Progenitor cell of endocrine pancreas (in vitro differentiated cells): ENCODE data around the gene PARP4. TPM values are rescaled to one million over a fixed set of nuclear protein-coding genes. Genes with fewer than 3 reads are reported as not detected.

Source experiments
- DNase-seq: peaks from one replicate; pipeline ENCODE4 v3.0.0; 2021; ENCODE audit warnings: low spot score; ENCODE audit not compliant: unreplicated experiment
- H3K27ac Mint-ChIP-seq: 2 replicates; pipeline ENCODE4 v1.8.0; 2021; ENCODE audit warnings: mild to moderate bottlenecking, moderate library complexity, mixed read lengths
- H3K27me3 Mint-ChIP-seq: 2 replicates; pipeline ENCODE4 v1.8.0; 2021; ENCODE audit warnings: mixed read lengths
- H3K36me3 Mint-ChIP-seq: 2 replicates; pipeline ENCODE4 v1.8.0; 2022; ENCODE audit warnings: mixed read lengths; ENCODE audit not compliant: insufficient read depth
- H3K4me1 Mint-ChIP-seq: 2 replicates; pipeline ENCODE4 v1.8.0; 2021; ENCODE audit warnings: low read depth, mixed read lengths
- H3K4me3 Mint-ChIP-seq: 2 replicates; pipeline ENCODE4 v1.8.0; 2021; ENCODE audit warnings: low read depth, mild to moderate bottlenecking, moderate library complexity, mixed read lengths
- H3K9me3 Mint-ChIP-seq: 2 replicates; pipeline ENCODE4 v1.8.0; 2021; ENCODE audit warnings: low read depth, mixed read lengths
- total RNA-seq: library from RNA; stranded (reverse); gene quantifications from 2 replicates; pipeline ENCODE4 v1.2.1, GENCODE V29; 2021
- TF ChIP-seq, protein P1 (sequence below): fragments of 200-600 bp; sonication (generic); IDR thresholded peaks from one replicate; pipeline ENCODE4 v1.5.0; 2021; ENCODE audit warnings: antibody characterized with exemption, mild to moderate bottlenecking; ENCODE audit not compliant: unreplicated experiment

The PARP4 gene
- total RNA-seq, 1 donor from 2014 or later, result 47.3 TPM

DNA sequence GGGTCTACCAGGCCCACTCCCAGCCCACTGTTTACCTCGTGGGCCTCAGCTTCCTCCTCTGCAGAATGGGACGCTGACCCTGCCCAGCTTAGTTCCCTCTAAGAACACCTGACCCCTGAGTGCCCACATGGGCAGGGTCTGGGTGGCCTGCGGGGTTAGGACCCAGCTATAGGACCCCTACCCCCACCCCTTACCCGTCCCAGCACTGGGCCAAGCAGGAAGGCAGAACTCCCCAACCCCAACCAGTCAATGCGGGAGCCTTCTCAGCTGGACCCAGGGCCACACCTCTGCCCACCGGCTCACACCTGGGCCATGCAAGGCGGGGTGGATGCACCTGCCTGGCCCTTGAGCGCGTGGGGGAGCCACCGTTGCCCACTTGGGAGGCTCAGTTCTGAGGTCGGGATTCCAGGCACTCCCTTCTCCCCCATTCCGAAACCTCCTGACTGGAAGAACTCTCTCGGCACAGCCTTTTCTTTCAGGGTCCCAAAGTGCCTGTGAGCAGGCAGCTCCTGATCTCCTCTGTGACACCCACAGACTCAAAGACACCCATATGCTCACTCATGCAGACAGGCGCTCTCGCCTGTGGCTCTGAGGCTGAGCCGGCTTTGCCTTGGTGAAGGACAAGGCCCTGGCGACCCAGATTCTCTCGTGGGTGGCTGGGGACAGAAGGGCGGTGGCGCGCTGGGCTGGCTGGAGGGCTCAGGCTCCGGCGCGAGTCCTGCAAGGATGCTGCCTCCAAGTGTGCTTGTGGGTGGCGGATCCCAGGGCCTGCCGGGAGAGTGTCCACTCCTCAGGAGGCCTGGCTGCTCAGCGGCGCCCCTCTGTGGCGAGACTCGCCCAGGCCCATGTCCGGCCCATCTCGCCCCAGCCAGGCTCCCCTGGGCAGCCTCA, 27.9 kb upstream of the PARP4 start:
- TF ChIP-seq, protein P1, sequence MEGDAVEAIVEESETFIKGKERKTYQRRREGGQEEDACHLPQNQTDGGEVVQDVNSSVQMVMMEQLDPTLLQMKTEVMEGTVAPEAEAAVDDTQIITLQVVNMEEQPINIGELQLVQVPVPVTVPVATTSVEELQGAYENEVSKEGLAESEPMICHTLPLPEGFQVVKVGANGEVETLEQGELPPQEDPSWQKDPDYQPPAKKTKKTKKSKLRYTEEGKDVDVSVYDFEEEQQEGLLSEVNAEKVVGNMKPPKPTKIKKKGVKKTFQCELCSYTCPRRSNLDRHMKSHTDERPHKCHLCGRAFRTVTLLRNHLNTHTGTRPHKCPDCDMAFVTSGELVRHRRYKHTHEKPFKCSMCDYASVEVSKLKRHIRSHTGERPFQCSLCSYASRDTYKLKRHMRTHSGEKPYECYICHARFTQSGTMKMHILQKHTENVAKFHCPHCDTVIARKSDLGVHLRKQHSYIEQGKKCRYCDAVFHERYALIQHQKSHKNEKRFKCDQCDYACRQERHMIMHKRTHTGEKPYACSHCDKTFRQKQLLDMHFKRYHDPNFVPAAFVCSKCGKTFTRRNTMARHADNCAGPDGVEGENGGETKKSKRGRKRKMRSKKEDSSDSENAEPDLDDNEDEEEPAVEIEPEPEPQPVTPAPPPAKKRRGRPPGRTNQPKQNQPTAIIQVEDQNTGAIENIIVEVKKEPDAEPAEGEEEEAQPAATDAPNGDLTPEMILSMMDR, result peak; percentile 38
- peaks cover 3% of the 10 kb centered on the region for H3K9me3 Mint-ChIP-seq
- no peaks in the 10 kb centered on the region for H3K36me3 Mint-ChIP-seq
- H3K4me1 Mint-ChIP-seq, result peaks cover 2% of the 10 kb centered on the region
- H3K27me3 Mint-ChIP-seq, result peaks cover 61% of the 10 kb centered on the region
- no peak overlapping the region for H3K4me3 Mint-ChIP-seq
- H3K27ac Mint-ChIP-seq, result no peak overlapping the region
- no peak for DNase-seq

DNA sequence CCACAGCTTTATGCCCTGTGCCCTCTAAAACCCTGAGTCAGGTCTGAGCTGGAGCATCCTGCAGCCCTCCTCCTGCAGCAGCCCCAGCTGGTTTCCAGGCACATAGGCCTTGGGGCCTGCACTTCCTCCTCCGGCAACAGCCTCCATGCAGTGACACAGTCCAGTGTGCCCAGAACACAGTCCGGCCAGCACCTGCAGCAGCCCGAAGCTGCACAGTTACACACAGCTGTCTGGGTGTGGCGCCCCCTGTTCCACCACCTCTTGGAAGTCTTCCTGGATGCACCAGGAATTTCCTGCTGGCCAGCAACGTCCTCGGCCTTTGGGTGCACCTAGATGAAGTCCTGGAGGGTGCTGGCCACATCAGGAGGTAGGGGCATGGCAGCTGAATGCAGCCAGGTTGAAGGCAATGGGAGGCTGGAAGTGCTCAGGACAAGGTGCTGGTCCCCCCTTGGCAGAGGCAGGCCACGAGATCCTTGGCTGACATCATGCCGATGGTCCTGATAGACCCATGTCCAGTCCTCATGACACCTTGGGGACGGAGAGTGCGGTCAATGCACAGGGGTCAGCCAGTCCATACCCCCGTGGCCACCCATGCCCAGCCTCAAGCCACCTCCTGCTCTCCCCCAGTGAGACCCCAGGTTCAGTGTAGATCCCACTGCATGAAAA, 27.1 kb upstream of the PARP4 start:
- Mint-ChIP-seq H3K36me3 (no peaks in the 10 kb centered on the region), H3K27ac (no peak overlapping the region), H3K4me3 (no peak overlapping the region), H3K9me3 (peaks cover 3% of the 10 kb centered on the region), H3K4me1 (peaks cover 2% of the 10 kb centered on the region), H3K27me3 (peaks cover 61% of the 10 kb centered on the region)
- DNase-seq, result no peak
- TF ChIP-seq, protein P1, result no peak

DNA sequence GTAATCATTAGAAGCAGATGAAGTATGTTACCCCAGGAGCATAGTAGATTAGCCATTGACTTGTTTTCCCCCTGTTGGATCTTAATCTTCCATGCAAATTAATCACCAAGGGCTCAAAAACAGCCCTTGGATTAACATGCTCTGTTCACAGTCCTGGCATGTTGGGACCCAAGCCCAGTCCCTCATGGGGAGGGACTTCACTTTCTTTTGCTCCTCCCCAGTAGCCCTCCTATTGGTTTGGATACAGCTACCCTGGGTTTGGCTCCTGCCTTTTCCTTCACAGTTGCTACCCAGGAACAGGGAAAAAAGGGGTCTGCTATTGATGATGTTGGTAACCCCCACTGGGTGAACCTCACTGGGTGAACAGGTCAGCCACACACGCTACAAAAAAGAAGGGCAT, 16.9 kb upstream of the PARP4 start:
- Mint-ChIP-seq H3K36me3 (no peaks in the 10 kb centered on the region), H3K27me3 (no peaks in the 10 kb centered on the region), H3K4me3 (no peak overlapping the region), H3K27ac (no peak overlapping the region), H3K4me1 (no peaks in the 10 kb centered on the region), H3K9me3 (no peaks in the 10 kb centered on the region)
- TF ChIP-seq, protein P1, result no peak
- DNase-seq, result no peak

DNA sequence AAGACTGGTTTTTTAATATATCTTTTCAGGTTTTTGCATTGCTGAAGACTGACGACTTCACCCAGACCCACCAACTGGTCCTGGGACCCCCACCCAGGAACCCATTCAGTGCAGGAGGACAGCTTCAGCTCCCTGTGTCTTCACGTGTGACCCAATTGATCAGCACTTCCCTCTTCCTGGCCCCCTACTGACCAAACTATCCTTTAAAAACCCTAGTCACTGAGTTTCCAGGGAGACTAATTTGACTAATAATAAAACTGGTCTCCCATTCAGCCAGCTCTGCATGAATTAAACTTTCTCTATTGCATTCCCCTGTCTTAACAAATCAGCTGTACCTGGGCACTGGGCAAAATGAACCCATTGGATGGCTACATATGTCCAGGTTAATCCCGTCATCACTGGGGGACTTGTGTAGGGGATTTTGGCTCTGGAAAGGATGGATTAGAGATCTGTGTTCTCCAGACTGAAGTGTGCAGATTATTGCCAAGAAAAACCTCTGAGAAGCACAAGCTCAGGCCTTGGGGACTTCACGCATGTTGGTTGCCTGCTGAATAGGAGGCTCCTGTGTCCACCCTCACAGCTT, 16.3 kb upstream of the PARP4 start:
- Mint-ChIP-seq H3K9me3 (no peaks in the 10 kb centered on the region), H3K4me3 (no peak overlapping the region), H3K27me3 (no peaks in the 10 kb centered on the region), H3K4me1 (no peaks in the 10 kb centered on the region), H3K27ac (no peak overlapping the region), H3K36me3 (no peaks in the 10 kb centered on the region)
- TF ChIP-seq, protein P1, result no peak
- no peak for DNase-seq

DNA sequence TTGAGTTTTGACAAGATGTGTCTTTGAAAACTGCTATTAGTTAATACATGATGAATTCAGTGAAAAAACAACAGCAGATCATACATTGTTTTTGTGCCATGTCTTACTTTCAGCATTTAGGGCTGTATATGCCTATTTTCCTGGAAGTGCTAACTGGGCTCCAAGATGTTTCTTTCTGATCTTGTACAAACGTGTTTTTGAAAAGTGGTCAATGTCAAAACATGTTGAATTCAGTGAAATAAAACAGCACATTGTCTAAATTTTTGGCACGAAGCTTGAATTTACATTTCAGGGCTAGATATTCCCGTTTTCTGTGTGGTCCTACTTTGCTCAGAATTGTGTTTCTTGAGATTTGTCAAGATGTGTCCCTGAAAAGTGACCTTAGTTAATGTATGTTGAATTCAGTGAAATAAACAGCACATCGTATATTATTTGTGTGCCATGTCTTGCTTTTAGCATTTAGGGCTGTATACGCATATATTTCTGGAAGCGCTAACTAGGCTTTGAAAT, 14.7 kb upstream of the PARP4 start:
- H3K9me3 Mint-ChIP-seq, result no peaks in the 10 kb centered on the region
- no peak for DNase-seq
- H3K36me3 Mint-ChIP-seq, result no peaks in the 10 kb centered on the region
- TF ChIP-seq, protein P1, result no peak
- H3K27me3 Mint-ChIP-seq, result no peaks in the 10 kb centered on the region
- H3K27ac Mint-ChIP-seq, result no peak overlapping the region
- H3K4me3 Mint-ChIP-seq, result no peak overlapping the region
- H3K4me1 Mint-ChIP-seq, result no peaks in the 10 kb centered on the region
